Breast epithelium (tissue), 3 donors: ENCODE results near the gene SALL4.

Experiments used
- CTCF ChIP-seq, 3 donors: fragments of 450-650 bp; IDR thresholded peaks; one replicate each; pipeline ENCODE4 v1.5.1; 2016 to 2017; ENCODE audit warnings: antibody characterized with exemption in 3 of 3, mild to moderate bottlenecking in 3 of 3, moderate library complexity in 3 of 3
- POLR2A ChIP-seq: fragments of 450-650 bp; IDR thresholded peaks from one replicate; pipeline ENCODE4 v1.6.1; 2016; ENCODE audit warnings: antibody characterized with exemption, mild to moderate bottlenecking, moderate library complexity
- POLR2AphosphoS5 ChIP-seq, 3 donors: sonication (generic); formaldehyde crosslinking; IDR thresholded peaks; one replicate each; pipeline ENCODE4 v1.6.1; 2017; ENCODE audit warnings: antibody characterized with exemption in 3 of 3

GRCh38 chr20:51769976-51770615, 32.2 kb downstream of the SALL4 start:
- TF ChIP-seq CTCF (IDR thresholded peaks at IDR 0.05) (no peak), POLR2A (no peak), POLR2AphosphoS5 (IDR thresholded peaks at IDR 0.05) (no peak)
